ENCODE data around the gene INSIG1.

The INSIG1 gene

GRCh38 chr7:155297517-155298287 lies at the start of gene INSIG1:
Gene INSIG1 (plus strand): TSS chr7:155297878. CDS start chr7:155298286, 408 bp downstream.
- DNase-seq (ENCODE audit: low read depth in 3 of 3) = peak; percentile 82 to 90 (median 87)

- DNase-seq (ENCODE audit: low read depth in 3 of 3) = no peak
Observed at GRCh38 chr7:155248366-155248756, 49.3 kb upstream of the INSIG1 start.

- no peak for DNase-seq (ENCODE audit: low read depth in 3 of 3)
Observed at GRCh38 chr7:155251831-155252230, 45.8 kb upstream of the INSIG1 start.

- no peak for DNase-seq (ENCODE audit: low read depth in 3 of 3)
Observed at GRCh38 chr7:155252444-155252887, 45.2 kb upstream of the INSIG1 start.

GRCh38 chr7:155252892-155253501 lies 44.7 kb upstream of the INSIG1 start:
- no peak for DNase-seq (ENCODE audit: low read depth in 3 of 3)

- no peak for DNase-seq (ENCODE audit: low read depth in 3 of 3)
Observed at GRCh38 chr7:155254018-155254417, 43.7 kb upstream of the INSIG1 start.

- no peak for DNase-seq (ENCODE audit: low read depth in 3 of 3)
Observed at GRCh38 chr7:155255071-155255470, 42.6 kb upstream of the INSIG1 start.

- DNase-seq (ENCODE audit: low read depth in 3 of 3) = no peak
Observed at GRCh38 chr7:155255621-155256020, 42.1 kb upstream of the INSIG1 start.

- no peak for DNase-seq (ENCODE audit: low read depth in 3 of 3)
Observed at GRCh38 chr7:155256081-155256760, 41.5 kb upstream of the INSIG1 start.

GRCh38 chr7:155256761-155257481 lies 40.8 kb upstream of the INSIG1 start:
- DNase-seq (ENCODE audit: low read depth in 3 of 3) = no peak

- DNase-seq (ENCODE audit: low read depth in 3 of 3) = no peak
Observed at GRCh38 chr7:155257482-155258225, 40.0 kb upstream of the INSIG1 start.

- no peak for DNase-seq (ENCODE audit: low read depth in 3 of 3)
Observed at GRCh38 chr7:155258226-155258560, 39.5 kb upstream of the INSIG1 start.

- DNase-seq (ENCODE audit: low read depth in 3 of 3) = no peak
Observed at GRCh38 chr7:155259866-155260497, 37.7 kb upstream of the INSIG1 start.

GRCh38 chr7:155260498-155260872 lies 37.2 kb upstream of the INSIG1 start:
- no peak for DNase-seq (ENCODE audit: low read depth in 3 of 3)

- no peak for DNase-seq (ENCODE audit: low read depth in 3 of 3)
Observed at GRCh38 chr7:155261031-155261985, 36.4 kb upstream of the INSIG1 start.

- no peak for DNase-seq (ENCODE audit: low read depth in 3 of 3)
Observed at GRCh38 chr7:155262031-155262430, 35.6 kb upstream of the INSIG1 start.

- DNase-seq (ENCODE audit: low read depth in 3 of 3) = no peak
Observed at GRCh38 chr7:155263051-155263450, 34.6 kb upstream of the INSIG1 start.

- no peak for DNase-seq (ENCODE audit: low read depth in 3 of 3)
Observed at GRCh38 chr7:155263581-155264143, 34.0 kb upstream of the INSIG1 start.

- no peak for DNase-seq (ENCODE audit: low read depth in 3 of 3)
Observed at GRCh38 chr7:155265144-155265543, 32.5 kb upstream of the INSIG1 start.

- no peak for DNase-seq (ENCODE audit: low read depth in 3 of 3)
Observed at GRCh38 chr7:155265961-155266360, 31.7 kb upstream of the INSIG1 start.
